HepG2 (cell line): ENCODE results near the gene C3orf80. TPM values are rescaled to one million over a fixed set of nuclear protein-coding genes. Genes with fewer than 3 reads are reported as not detected.

Experiments used
- HCFC1 ChIP-seq: fragments of 150-350 bp; IDR thresholded peaks from 2 replicates; pipeline ENCODE4 v1.6.1; 2014; ENCODE audit warnings: low read depth, low read length
- HMGXB3 ChIP-seq: sonication (generic); formaldehyde crosslinking; IDR thresholded peaks from 2 replicates; pipeline ENCODE4 v1.4.0; 2020; ENCODE audit warnings: missing genetic modification reagents, borderline replicate concordance
- THAP11 ChIP-seq: IDR thresholded peaks from 2 replicates; pipeline ENCODE4 v1.6.1; 2016; ENCODE audit warnings: missing biosample characterization, missing genetic modification reagents
- YY1 ChIP-seq: IDR thresholded peaks from 2 replicates; pipeline ENCODE4 v1.6.1; 2011; ENCODE audit warnings: low read length, low read depth, moderate library complexity, mild to moderate bottlenecking; ENCODE audit not compliant: insufficient read depth, insufficient replicate concordance
- ZNF121 ChIP-seq: sonication (generic); formaldehyde crosslinking; IDR thresholded peaks from 2 replicates; pipeline ENCODE4 v1.5.0; 2020; ENCODE audit warnings: mild to moderate bottlenecking, missing genetic modification reagents
- ZNF143 ChIP-seq: sonication (generic); formaldehyde crosslinking; IDR thresholded peaks from 2 replicates; pipeline ENCODE4 v1.4.0; 2020; ENCODE audit warnings: missing genetic modification reagents
- ZNF280B ChIP-seq: sonication (generic); formaldehyde crosslinking; IDR thresholded peaks from 2 replicates; pipeline ENCODE4 v1.5.0; 2020; ENCODE audit warnings: missing genetic modification reagents, mild to moderate bottlenecking, borderline replicate concordance
- ZNF33B ChIP-seq: sonication (generic); formaldehyde crosslinking; IDR thresholded peaks from 2 replicates; pipeline ENCODE4 v1.5.1; 2020; ENCODE audit warnings: mild to moderate bottlenecking, missing genetic modification reagents
- ZSCAN9 ChIP-seq: IDR thresholded peaks from 2 replicates; pipeline ENCODE4 v1.6.1; 2016; ENCODE audit warnings: borderline replicate concordance
- polyA plus RNA-seq, 8 experiments: library from polyadenylated mRNA; depleted of rRNA in 3 of 8; stranded (reverse) in 7 of 8; unstranded in 1 of 8; fragments of >200 nt; fragmentation: Illumina TruSeq in 4 of 8; extraction: Trizol in 4 of 8; gene quantifications; 2 replicates each; pipeline versions ENCODE4 v1.2.1 to v1.2.3, GENCODE V29; 2011 to 2016; ENCODE audit warnings: low read depth in 4 of 8, missing spikeins in 1 of 8, mixed read lengths in 1 of 8; ENCODE audit not compliant: insufficient read depth in 1 of 8
- total RNA-seq, 5 experiments: library from RNA; depleted of rRNA; stranded (reverse); fragments of >200 nt; fragmentation: Illumina TruSeq; extraction: Trizol; gene quantifications; 2 replicates each; pipeline ENCODE4 v1.2.3, GENCODE V29; 2016; ENCODE audit warnings: low read depth in 1 of 5

C3orf80 gene
- total and polyA plus RNA-seq, 2 of the 13 experiments (the other 11 are each of a cell fraction or from before 2014, with no cell fraction given) = 0.03 to 0.04 TPM

- no peak for TF ChIP-seq HMGXB3 (CRISPR knock-in tag)
- no peak for TF ChIP-seq ZNF33B (CRISPR knock-in tag)
- TF ChIP-seq YY1 = no peak
- TF ChIP-seq ZSCAN9 (CRISPR knock-in tag) = no peak
- TF ChIP-seq ZNF121 (CRISPR knock-in tag) = no peak
- TF ChIP-seq ZNF143 (CRISPR knock-in tag) = no peak
- no peak for TF ChIP-seq THAP11 (CRISPR knock-in tag)
- no peak for TF ChIP-seq HCFC1
- TF ChIP-seq ZNF280B (CRISPR knock-in tag) = no peak
- TF ChIP-seq, all 625 proteins: peak for 0
Observed at GRCh38 chr3:160196511-160197104, 28.6 kb upstream of the C3orf80 start (continued).
